Right forelimb (tissue), 1 donor: ENCODE measurements around the gene MARCHF11.

Experiments used
- DNase-seq: peaks from one replicate; pipeline ENCODE4 v3.0.0-alpha.2; 2018

Gene MARCHF11

GRCh38 chr5:16128944-16129343, 50.6 kb downstream of the MARCHF11 start:
- DNase-seq = no peak

- DNase-seq = no peak
Observed at GRCh38 chr5:16127865-16128544, 51.6 kb downstream of the MARCHF11 start.

- no peak for DNase-seq
Observed at GRCh38 chr5:16120579-16120978, 59.0 kb downstream of the MARCHF11 start.

- no peak for DNase-seq
Observed at GRCh38 chr5:16119790-16120189, 59.8 kb downstream of the MARCHF11 start.

- DNase-seq = no peak
Observed at GRCh38 chr5:16115140-16115539, 64.5 kb downstream of the MARCHF11 start.

GRCh38 chr5:16108418-16108817, 71.2 kb downstream of the MARCHF11 start:
- no peak for DNase-seq

GRCh38 chr5:16104961-16105360, 74.6 kb downstream of the MARCHF11 start:
- no peak for DNase-seq

GRCh38 chr5:16095612-16096011, 84.0 kb downstream of the MARCHF11 start:
- no peak for DNase-seq

- no peak for DNase-seq
Observed at GRCh38 chr5:16090270-16090669, 89.3 kb downstream of the MARCHF11 start.

GRCh38 chr5:16082982-16083381, 96.6 kb downstream of the MARCHF11 start:
- DNase-seq = no peak

GRCh38 chr5:16082053-16082452, 97.5 kb downstream of the MARCHF11 start:
- no peak for DNase-seq

GRCh38 chr5:16081376-16081955, 98.1 kb downstream of the MARCHF11 start:
- DNase-seq = no peak

GRCh38 chr5:16076657-16077056, 102.9 kb downstream of the MARCHF11 start:
- DNase-seq = no peak

- no peak for DNase-seq
Observed at GRCh38 chr5:16074358-16074757, 105.2 kb downstream of the MARCHF11 start.

- DNase-seq = no peak
Observed at GRCh38 chr5:16072616-16073015, 107.0 kb downstream of the MARCHF11 start.

GRCh38 chr5:16067415-16067814, 112.2 kb downstream of the MARCHF11 start:
- no peak for DNase-seq

GRCh38 chr5:16066810-16067209, 112.8 kb downstream of the MARCHF11 start:
- no peak for DNase-seq

- no peak for DNase-seq
Observed at GRCh38 chr5:16066320-16066719, 113.3 kb downstream of the MARCHF11 start.

GRCh38 chr5:16065831-16066230, 113.8 kb downstream of the MARCHF11 start:
- DNase-seq = no peak

GRCh38 chr5:16064135-16064893, 115.3 kb downstream of the MARCHF11 start:
- no peak for DNase-seq

GRCh38 chr5:16061163-16061562, 118.4 kb downstream of the MARCHF11 start:
- DNase-seq = no peak

- no peak for DNase-seq
Observed at GRCh38 chr5:16057277-16057676, 122.3 kb downstream of the MARCHF11 start.

GRCh38 chr5:16051246-16051755, 128.3 kb downstream of the MARCHF11 start:
- no peak for DNase-seq

- no peak for DNase-seq
Observed at GRCh38 chr5:16050414-16050813, 129.2 kb downstream of the MARCHF11 start.
